K562 (cell line): ENCODE results near the gene ZNF69. TPM values are rescaled to one million over a fixed set of nuclear protein-coding genes. Genes with fewer than 3 reads are reported as not detected.
A peak's percentile ranks its signal among the peaks of the same experiment; 100 is the strongest.

Experiments
- CC2D1A ChIP-seq: fragments of 450-650 bp; IDR thresholded peaks from 2 replicates; pipeline ENCODE4 v1.6.1; 2017; ENCODE audit warnings: mild to moderate bottlenecking
- CHCHD3 ChIP-seq: fragments of 250-450 bp; sonication (Bioruptor Pico); IDR thresholded peaks from 2 replicates; pipeline ENCODE4 v2.1.2; 2022; ENCODE audit warnings: mild to moderate bottlenecking
- ELF1 ChIP-seq: fragments of 200-800 bp; sonication (Bioruptor generic); IDR thresholded peaks from 2 replicates; pipeline ENCODE4 v1.6.1; 2016; ENCODE audit warnings: missing genetic modification characterization, missing compliant biosample characterization
- EZH2 ChIP-seq: IDR thresholded peaks from 2 replicates; pipeline ENCODE4 v1.6.1; 2012; ENCODE audit warnings: low read depth, mild to moderate bottlenecking, inconsistent platforms, low read length, borderline replicate concordance
- GTF2A2 ChIP-seq: IDR thresholded peaks from 2 replicates; pipeline ENCODE4 v1.6.1; 2016; ENCODE audit warnings: mild to moderate bottlenecking, missing genetic modification characterization, missing compliant biosample characterization
- HDAC1 ChIP-seq, 2 experiments: fragments of 450-650 bp; IDR thresholded peaks; 2 replicates each; pipeline ENCODE4 v1.6.1; 2016 to 2017; ENCODE audit warnings: inconsistent platforms in 1 of 2, mild to moderate bottlenecking in 1 of 2, moderate library complexity in 1 of 2
- HDAC2 ChIP-seq: fragments of 450-650 bp; IDR thresholded peaks from 2 replicates; pipeline ENCODE4 v1.6.1; 2016; ENCODE audit warnings: mild to moderate bottlenecking
- HDAC6 ChIP-seq: IDR thresholded peaks from 2 replicates; pipeline ENCODE4 v1.6.1; 2012; ENCODE audit warnings: low read depth, mild to moderate bottlenecking, control low read depth, inconsistent platforms, low read length, moderate library complexity
- HDAC8 ChIP-seq: fragments of 450-650 bp; IDR thresholded peaks from 2 replicates; pipeline ENCODE4 v1.6.1; 2016; ENCODE audit warnings: mild to moderate bottlenecking, missing genetic modification characterization, moderate library complexity, missing compliant biosample characterization
- HNRNPH1 ChIP-seq: fragments of 200-400 bp; formaldehyde crosslinking; optimal IDR thresholded peaks from 2 replicates; pipeline ENCODE3; 2017; ENCODE audit warnings: low read depth, mild to moderate bottlenecking, low read length, moderate library complexity
- KAT7 ChIP-seq: sonication (generic); formaldehyde crosslinking; IDR thresholded peaks from 2 replicates; pipeline ENCODE4 v1.8.0; 2022; ENCODE audit warnings: missing genetic modification reagents, mild to moderate bottlenecking, borderline replicate concordance
- KHSRP ChIP-seq: fragments of 450-650 bp; IDR thresholded peaks from 2 replicates; pipeline ENCODE4 v1.6.1; 2017
- KLF16 ChIP-seq: IDR thresholded peaks from 2 replicates; pipeline ENCODE4 v1.6.1; 2016; ENCODE audit warnings: antibody characterized with exemption
- MEF2A ChIP-seq: IDR thresholded peaks from 2 replicates; pipeline ENCODE4 v1.6.1; 2011; ENCODE audit warnings: low read depth, mild to moderate bottlenecking, low read length, moderate library complexity; ENCODE audit not compliant: control insufficient read depth
- NELFE ChIP-seq: IDR thresholded peaks from 2 replicates; pipeline ENCODE4 v1.6.1; 2011; ENCODE audit warnings: mild to moderate bottlenecking; ENCODE audit not compliant: insufficient read depth, insufficient read length
- NFRKB ChIP-seq: fragments of 450-650 bp; IDR thresholded peaks from 2 replicates; pipeline ENCODE4 v1.6.1; 2016; ENCODE audit warnings: low read depth
- POLR3A ChIP-seq: IDR thresholded peaks from 2 replicates; pipeline ENCODE4 v1.6.1; 2011; ENCODE audit warnings: borderline replicate concordance, mild to moderate bottlenecking, moderate library complexity; ENCODE audit not compliant: insufficient read length, insufficient read depth; ENCODE audit errors: extremely low read depth
- PYGO2 ChIP-seq: fragments of 450-650 bp; IDR thresholded peaks from 2 replicates; pipeline ENCODE4 v1.6.1; 2016; ENCODE audit warnings: mild to moderate bottlenecking, missing genetic modification characterization, moderate library complexity, missing compliant biosample characterization
- SMARCB1 ChIP-seq: IDR thresholded peaks from 2 replicates; pipeline ENCODE4 v1.6.1; 2011; ENCODE audit warnings: improper control_type of control experiment, low read depth; ENCODE audit not compliant: insufficient read length
- SRF ChIP-seq, 2 experiments: fragments of 250-450, 450-650 bp in 1 of 2; sonication (Bioruptor Pico) in 1 of 2; sonication (generic) in 1 of 2; formaldehyde crosslinking; IDR thresholded peaks; 2 replicates each; pipeline versions ENCODE4 v1.5.0 to v1.5.1; 2020 to 2022; ENCODE audit warnings: mild to moderate bottlenecking in 1 of 2, missing genetic modification reagents in 1 of 2
- SRSF3 ChIP-seq: fragments of 200-400 bp; formaldehyde crosslinking; IDR thresholded peaks from 2 replicates; pipeline ENCODE4 v1.6.1; 2016; ENCODE audit warnings: mild to moderate bottlenecking, low read length, moderate library complexity; ENCODE audit not compliant: insufficient read depth
- TAL1 ChIP-seq: fragments of 450-650 bp; IDR thresholded peaks from 2 replicates; pipeline ENCODE4 v1.6.1; 2016; ENCODE audit warnings: mild to moderate bottlenecking
- TARDBP ChIP-seq: fragments of 450-650 bp; IDR thresholded peaks from 2 replicates; pipeline ENCODE4 v1.6.1; 2016
- TFAM ChIP-seq: fragments of 250-450 bp; sonication (Bioruptor Pico); conservative IDR thresholded peaks from 2 replicates; pipeline ENCODE4 v1.5.0; 2021; ENCODE audit warnings: mild to moderate bottlenecking, moderate library complexity
- VEZF1 ChIP-seq: fragments of 200-800 bp; sonication (Bioruptor generic); IDR thresholded peaks from 2 replicates; pipeline ENCODE4 v1.6.1; 2017; ENCODE audit warnings: missing genetic modification characterization, missing compliant biosample characterization
- ZBTB7A ChIP-seq: IDR thresholded peaks from 2 replicates; pipeline ENCODE4 v1.6.1; 2011; ENCODE audit warnings: low read depth, mild to moderate bottlenecking, low read length, moderate library complexity, borderline replicate concordance; ENCODE audit not compliant: control insufficient read depth
- ZBTB9 ChIP-seq: fragments of 450-650 bp; formaldehyde crosslinking; IDR thresholded peaks from 2 replicates; pipeline ENCODE4 v1.4.0; 2020; ENCODE audit warnings: mild to moderate bottlenecking, moderate library complexity
- ZNF511 ChIP-seq: sonication (generic); formaldehyde crosslinking; IDR thresholded peaks from 2 replicates; pipeline ENCODE4 v1.8.0; 2022; ENCODE audit warnings: mild to moderate bottlenecking, missing genetic modification reagents
- polyA plus RNA-seq, 8 experiments: library from polyadenylated mRNA; depleted of rRNA in 4 of 8; stranded (reverse) in 5 of 8; unstranded in 3 of 8; fragments of >200 nt; fragmentation: Nextera tagmentation in 2 of 8; fragmentation: Illumina TruSeq in 1 of 8; extraction: Ambion mirVana in 2 of 8; extraction: Trizol in 1 of 8; gene quantifications; 2 replicates each; pipeline versions ENCODE4 v1.2.1 to v1.2.3, GENCODE V29; 2011 to 2014; ENCODE audit warnings: inconsistent platforms in 1 of 8, missing spikeins in 1 of 8
- total RNA-seq, 7 experiments: library from RNA; depleted of rRNA in 6 of 7; stranded (reverse); fragments of >200 nt in 6 of 7; fragmentation: Illumina TruSeq in 2 of 7; extraction: Trizol in 2 of 7; gene quantifications; 2 replicates each; pipeline versions ENCODE4 v1.2.1 to v1.2.3, GENCODE V29; 2011 to 2021; ENCODE audit warnings: low replicate concordance in 1 of 7

ZNF69 gene
- total and polyA plus RNA-seq, 9 of the 15 experiments (the other 6 are each of a cell fraction or from before 2014, with no cell fraction given) = 2.3 to 5.4 (median 3.6) TPM

- TF ChIP-seq ZNF511 (CRISPR knock-in tag) (0 out of 2 replicates have a peak, but pooled peaks have one; percentile 38), TARDBP (no peak), KAT7 (CRISPR knock-in tag) (no peak; the same call in 1 of the 2 replicates), ZBTB7A (peak; percentile 64; the same call in 1 of the 2 replicates), HDAC1 (IDR thresholded peaks at IDR 0.05) (peak in 1 of 2 experiments; percentile 55; a peak in 2 of 4 replicates), HNRNPH1 (no peak), ZBTB9 (no peak), VEZF1 (CRISPR knock-in tag) (peak; percentile 69), POLR3A (no peak), CHCHD3 (CRISPR knock-in tag) (0 out of 2 replicates have a peak, but pooled peaks have one; percentile 5), KLF16 (peak; percentile 84), TFAM (no peak), KHSRP (no peak), TAL1 (no peak), NFRKB (peak; percentile 68), HDAC2 (peak; percentile 27; the same call in 1 of the 2 replicates), MEF2A (no peak; the same call in 1 of the 2 replicates), CC2D1A (no peak), SRSF3 (no peak), PYGO2 (tag) (no peak), HDAC8 (no peak), EZH2 (no peak), SMARCB1 (no peak), HDAC6 (no peak), SRF (CRISPR knock-in tag; IDR thresholded peaks at IDR 0.05) (0 out of 4 replicates have a peak, but pooled peaks of 1 of the 2 experiments have one; percentile 55), GTF2A2 (tag) (no peak), ELF1 (tag) (peak; percentile 82), NELFE (no peak)
Observed at GRCh38 chr19:11924886-11925650, 37.5 kb downstream of the ZNF69 start, which contains the start of gene ZNF700 (continued).
